IMR-90 (cell line): Measurements from ENCODE around the gene ACACB. TPM values are rescaled to one million over a fixed set of nuclear protein-coding genes. Genes with fewer than 3 reads are reported as not detected.
A peak's percentile ranks its signal among the peaks of the same experiment; 100 is the strongest.

Experiments used
- ATAC-seq: fragments of 200-7000 bp; cut with Tn5 transposase; 2 replicates; pipeline ENCODE4 v1.9.1; 2020; ENCODE audit warnings: low read depth, mild to moderate bottlenecking, moderate library complexity
- BruUV-seq: library from RNA; stranded (reverse); fragments of 400-500 nt; replicated peaks from 2 replicates; lab custom pipeline; 2021; lab: Mats Ljungman, UMichigan
- CTCF ChIA-PET: fragments of 300-600 bp; formaldehyde crosslinking; extraction: SDS; loops from one replicate; lab custom pipeline; 2021; ENCODE audit warnings: antibody characterized with exemption; lab: Yijun Ruan, JAX
- POLR2A ChIA-PET: fragments of 300-600 bp; sonication (Branson Sonifier 250); formaldehyde crosslinking; loops from one replicate; lab custom pipeline; 2022; ENCODE audit warnings: antibody characterized with exemption; ENCODE audit not compliant: unreplicated experiment; lab: Charles Lee
- DNase-seq: peaks from one replicate; pipeline ENCODE4 v3.0.0; 2013
- H2AFZ ChIP-seq: replicated peaks from 2 replicates; pipeline ENCODE3; 2013; ENCODE audit warnings: low read length, mild to moderate bottlenecking; ENCODE audit not compliant: poor library complexity
- H2AK5ac ChIP-seq: 2 replicates; pipeline ENCODE4 v1.6.1; 2013; ENCODE audit warnings: low read depth, low read length, inconsistent platforms
- H2AK9ac ChIP-seq: replicated peaks from 2 replicates; pipeline ENCODE3; 2013; ENCODE audit warnings: mild to moderate bottlenecking, low read depth, low read length, moderate library complexity; ENCODE audit not compliant: poor library complexity
- H2BK120ac ChIP-seq: 2 replicates; pipeline ENCODE4 v1.6.1; 2013; ENCODE audit warnings: low read depth, low read length, inconsistent platforms
- H2BK15ac ChIP-seq: 3 replicates; pipeline ENCODE4 v1.6.1; 2013; ENCODE audit warnings: low read depth, low read length, inconsistent platforms
- H2BK20ac ChIP-seq: 2 replicates; pipeline ENCODE4 v1.6.1; 2013; ENCODE audit warnings: low read depth, mild to moderate bottlenecking, inconsistent platforms, low read length, moderate library complexity
- H2BK5ac ChIP-seq: 2 replicates; pipeline ENCODE4 v1.6.1; 2013; ENCODE audit warnings: mild to moderate bottlenecking, low read depth, low read length, inconsistent platforms; ENCODE audit not compliant: poor library complexity, severe bottlenecking
- H3K14ac ChIP-seq: replicated peaks from 2 replicates; pipeline ENCODE4 v1.6.1; 2013; ENCODE audit warnings: low read depth, low read length, inconsistent platforms
- H3K18ac ChIP-seq: 2 replicates; pipeline ENCODE4 v1.6.1; 2013; ENCODE audit warnings: low read depth, low read length, control low read depth
- H3K23ac ChIP-seq: 2 replicates; pipeline ENCODE4 v1.6.1; 2013; ENCODE audit warnings: low read depth, low read length, inconsistent platforms
- H3K27ac ChIP-seq: 2 replicates; pipeline ENCODE4 v1.5.1; 2013; ENCODE audit warnings: mild to moderate bottlenecking, control low read depth, low read length; ENCODE audit not compliant: insufficient read depth
- H3K27me3 ChIP-seq: 2 replicates; pipeline ENCODE4 v1.6.1; 2013; ENCODE audit warnings: low read length; ENCODE audit not compliant: control insufficient read depth, insufficient read depth
- H3K36me3 ChIP-seq: 2 replicates; pipeline ENCODE4 v1.6.1; 2013; ENCODE audit warnings: low read length, mixed read lengths; ENCODE audit not compliant: control insufficient read depth, insufficient read depth
- H3K4ac ChIP-seq: 2 replicates; pipeline ENCODE4 v1.6.1; 2013; ENCODE audit warnings: low read depth, low read length, inconsistent platforms
- H3K4me1 ChIP-seq: 2 replicates; pipeline ENCODE4 v1.6.1; 2013; ENCODE audit warnings: low read length, mixed read lengths; ENCODE audit not compliant: control insufficient read depth, insufficient read depth
- H3K4me2 ChIP-seq: 2 replicates; pipeline ENCODE4 v1.6.1; 2013; ENCODE audit warnings: low read depth, mild to moderate bottlenecking, control low read depth, low read length, moderate library complexity
- H3K4me3 ChIP-seq: 2 replicates; pipeline ENCODE4 v1.5.1; 2013; ENCODE audit warnings: low read depth, mild to moderate bottlenecking, control low read depth, low read length, moderate library complexity; ENCODE audit not compliant: insufficient read depth
- H3K56ac ChIP-seq: 2 replicates; pipeline ENCODE4 v1.6.1; 2013; ENCODE audit warnings: low read length, inconsistent platforms; ENCODE audit not compliant: insufficient read depth; ENCODE audit errors: extremely low read depth
- H3K79me1 ChIP-seq, 2 experiments: 2 replicates each; pipeline ENCODE4 v1.6.1; 2013; ENCODE audit warnings: low read length in 2 of 2, inconsistent platforms in 1 of 2, low read depth in 1 of 2
- H3K9ac ChIP-seq: 2 replicates; pipeline ENCODE4 v1.6.1; 2013; ENCODE audit warnings: low read depth, low read length, control low read depth
- H3K9me1 ChIP-seq: 2 replicates; pipeline ENCODE4 v1.6.1; 2013; ENCODE audit warnings: low read length, inconsistent platforms; ENCODE audit not compliant: insufficient read depth
- H3K9me3 ChIP-seq: 2 replicates; pipeline ENCODE4 v1.6.1; 2013; ENCODE audit warnings: low read length; ENCODE audit not compliant: control insufficient read depth, insufficient read depth
- H4K20me1 ChIP-seq: 2 replicates; pipeline ENCODE4 v1.6.1; 2013; ENCODE audit warnings: low read length, inconsistent platforms; ENCODE audit not compliant: insufficient read depth
- H4K5ac ChIP-seq: 2 replicates; pipeline ENCODE4 v1.6.1; 2013; ENCODE audit warnings: mild to moderate bottlenecking, low read depth, low read length, control low read depth
- H4K8ac ChIP-seq, 2 experiments: 2 replicates each; pipeline ENCODE4 v1.6.1; 2013; ENCODE audit warnings: low read depth in 2 of 2, low read length in 2 of 2, control low read depth in 1 of 2, inconsistent platforms in 1 of 2
- H4K91ac ChIP-seq: 2 replicates; pipeline ENCODE4 v1.6.1; 2013; ENCODE audit warnings: low read depth, low read length, inconsistent platforms; ENCODE audit not compliant: insufficient read depth
- BHLHE40 ChIP-seq: fragments of 150-350 bp; IDR thresholded peaks from 2 replicates; pipeline ENCODE4 v1.6.1; 2016; ENCODE audit warnings: mild to moderate bottlenecking, low read depth, low read length
- CEBPB ChIP-seq: IDR thresholded peaks from 2 replicates; pipeline ENCODE4 v1.6.1; 2012; ENCODE audit warnings: low read depth, low read length, improper control_type of control experiment
- MXI1 ChIP-seq: IDR thresholded peaks from 2 replicates; pipeline ENCODE4 v1.6.1; 2012; ENCODE audit warnings: low read depth, mild to moderate bottlenecking, low read length, moderate library complexity, borderline replicate concordance
- POLR2A ChIP-seq: IDR thresholded peaks from 2 replicates; pipeline ENCODE4 v1.6.1; 2012; ENCODE audit warnings: mild to moderate bottlenecking, low read depth, low read length
- RCOR1 ChIP-seq: IDR thresholded peaks from 2 replicates; pipeline ENCODE4 v1.6.1; 2012; ENCODE audit warnings: mild to moderate bottlenecking, low read length, improper control_type of control experiment; ENCODE audit not compliant: insufficient replicate concordance
- SMC3 ChIP-seq: fragments of 150-350 bp; IDR thresholded peaks from 2 replicates; pipeline ENCODE4 v1.6.1; 2016; ENCODE audit warnings: low read depth, mild to moderate bottlenecking, antibody characterized with exemption, low read length, moderate library complexity
- WGBS, 2 experiments: methylation state at CpG; one replicate each; pipeline versions ENCODE4 v1.1.5 to v1.1.7; 2013; ENCODE audit warnings: missing lambda C conversion rate in 2 of 2; ENCODE audit not compliant: insufficient read length in 1 of 2; ENCODE audit errors: extremely low coverage in 2 of 2; 5-methylcytosine and 5-hydroxymethylcytosine counted together
- dilution Hi-C: fragments of 300-500 bp; cut with HindIII; formaldehyde crosslinking; loops from one replicate; pipeline ENCODE4 v1.14.3; 2018; ENCODE audit warnings: low sequenced_read_pairs; ENCODE audit not compliant: unreplicated experiment
- in situ Hi-C: fragments of 300-500 bp; cut with MboI; formaldehyde crosslinking; loops from 3 replicates; pipeline ENCODE4 v1.14.3; 2019; ENCODE audit warnings: low sequenced_read_pairs, inconsistent platforms, mixed read lengths
- intact Hi-C: fragments of 100-400 bp; cut with micrococcal nuclease; formaldehyde crosslinking; loops from 2 replicates; pipeline ENCODE4 v1.10.0; 2022
- polyA plus RNA-seq, 3 experiments: library from polyadenylated mRNA; depleted of rRNA; stranded (reverse); fragments of >200 nt; gene quantifications; 2 replicates each; pipeline ENCODE4 v1.2.3, GENCODE V29; 2012; ENCODE audit warnings: low replicate concordance in 1 of 3
- total RNA-seq: library from RNA; depleted of rRNA; stranded (reverse); fragments of >200 nt; gene quantifications from 2 replicates; pipeline ENCODE4 v1.2.3, GENCODE V29; 2012
- TF ChIP-seq, protein P1 (sequence below): fragments of 150-350 bp; IDR thresholded peaks from 2 replicates; pipeline ENCODE4 v1.6.1; 2017; ENCODE audit warnings: mild to moderate bottlenecking, antibody characterized with exemption, low read length, low read depth
- TF ChIP-seq, protein P2 (sequence below): fragments of 150-350 bp; IDR thresholded peaks from 2 replicates; pipeline ENCODE4 v1.6.1; 2016; ENCODE audit warnings: low read depth, mild to moderate bottlenecking, low read length, moderate library complexity, borderline replicate concordance

Gene ACACB
- total and polyA plus RNA-seq, 2 of the 4 experiments (the other 2 are of a cell fraction) = 2.0 to 2.1 TPM

DNA sequence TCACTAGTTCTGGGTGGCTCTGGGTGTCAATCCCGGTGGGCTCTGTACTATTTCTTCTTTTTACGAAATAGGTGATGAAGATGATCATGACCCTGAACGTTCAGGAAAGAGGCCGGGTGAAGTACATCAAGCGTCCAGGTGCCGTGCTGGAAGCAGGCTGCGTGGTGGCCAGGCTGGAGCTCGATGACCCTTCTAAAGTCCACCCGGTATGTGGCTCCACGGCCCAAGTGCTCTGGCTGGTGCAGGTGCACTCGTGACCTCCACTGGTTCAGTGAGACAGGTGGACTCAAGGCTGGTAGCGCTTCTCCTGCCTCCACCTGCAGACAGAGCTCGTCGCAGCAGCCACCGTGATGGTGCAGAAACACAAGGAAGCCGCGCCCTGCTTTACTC lies 85.1 kb downstream of the ACACB start:
- BruUV-seq = no TSS peak
- in situ Hi-C loops (no loop called here), intact Hi-C loops (no loop called here), dilution Hi-C loops (no loop called here)
- ATAC-seq (no peak), DNase-seq (no peak)
- no peak overlapping the region for H3K9ac ChIP-seq
- H4K5ac ChIP-seq = no peak overlapping the region
- no peaks in the 10 kb centered on the region for H4K20me1 ChIP-seq
- no peaks in the 10 kb centered on the region for H3K4me1 ChIP-seq
- no peaks in the 10 kb centered on the region for H3K27me3 ChIP-seq
- H3K36me3 ChIP-seq = peaks cover 6% of the 10 kb centered on the region; the same call in 1 of the 2 replicates
- WGBS, 2 experiments = 92% methylated on average over 14 of the region's 17 CpGs; no CpG with 5 or more reads in 1 of the 2 experiments
- H3K9me3 ChIP-seq = no peaks in the 10 kb centered on the region
- no peaks in the 10 kb centered on the region for H3K79me1 ChIP-seq
- H3K4ac ChIP-seq = no peak overlapping the region
- H2BK120ac ChIP-seq = no peak overlapping the region
- no peaks in the 10 kb centered on the region for H3K9me1 ChIP-seq
- H3K23ac ChIP-seq = no peak overlapping the region
- no peak overlapping the region for H3K4me2 ChIP-seq
- TF ChIP-seq RCOR1 = no peak
- no peak for TF ChIP-seq BHLHE40
- TF ChIP-seq MXI1 = no peak
- TF ChIP-seq, protein P1, sequence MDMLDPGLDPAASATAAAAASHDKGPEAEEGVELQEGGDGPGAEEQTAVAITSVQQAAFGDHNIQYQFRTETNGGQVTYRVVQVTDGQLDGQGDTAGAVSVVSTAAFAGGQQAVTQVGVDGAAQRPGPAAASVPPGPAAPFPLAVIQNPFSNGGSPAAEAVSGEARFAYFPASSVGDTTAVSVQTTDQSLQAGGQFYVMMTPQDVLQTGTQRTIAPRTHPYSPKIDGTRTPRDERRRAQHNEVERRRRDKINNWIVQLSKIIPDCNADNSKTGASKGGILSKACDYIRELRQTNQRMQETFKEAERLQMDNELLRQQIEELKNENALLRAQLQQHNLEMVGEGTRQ = no peak
- TF ChIP-seq, protein P2, sequence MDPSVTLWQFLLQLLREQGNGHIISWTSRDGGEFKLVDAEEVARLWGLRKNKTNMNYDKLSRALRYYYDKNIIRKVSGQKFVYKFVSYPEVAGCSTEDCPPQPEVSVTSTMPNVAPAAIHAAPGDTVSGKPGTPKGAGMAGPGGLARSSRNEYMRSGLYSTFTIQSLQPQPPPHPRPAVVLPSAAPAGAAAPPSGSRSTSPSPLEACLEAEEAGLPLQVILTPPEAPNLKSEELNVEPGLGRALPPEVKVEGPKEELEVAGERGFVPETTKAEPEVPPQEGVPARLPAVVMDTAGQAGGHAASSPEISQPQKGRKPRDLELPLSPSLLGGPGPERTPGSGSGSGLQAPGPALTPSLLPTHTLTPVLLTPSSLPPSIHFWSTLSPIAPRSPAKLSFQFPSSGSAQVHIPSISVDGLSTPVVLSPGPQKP = no peak
- TF ChIP-seq SMC3 = no peak
- TF ChIP-seq CEBPB = no peak
- TF ChIP-seq POLR2A = no peak
- ChIA-PET CTCF (no interaction called here), POLR2A (no interaction called here)
- no peak overlapping the region for H2BK15ac ChIP-seq
- H4K8ac ChIP-seq = no peak overlapping the region
- H2BK5ac ChIP-seq = no peak overlapping the region
- H3K56ac ChIP-seq = no peak overlapping the region
- H3K18ac ChIP-seq = no peak overlapping the region
- H3K27ac ChIP-seq = no peak overlapping the region
- H2BK20ac ChIP-seq = no peak overlapping the region
- no peak overlapping the region for H2AFZ ChIP-seq
- H2AK9ac ChIP-seq = peak overlapping the region; percentile 81
- no peak overlapping the region for H3K4me3 ChIP-seq
- no peak overlapping the region for H4K91ac ChIP-seq
- no peak overlapping the region for H3K14ac ChIP-seq
- H2AK5ac ChIP-seq = no peak overlapping the region
